NCI-H748 treated with DMSO at 0.1 percent for 48 hours (cell line): ENCODE measurements around the gene PRSS35.
A peak's percentile ranks its signal among the peaks of the same experiment; 100 is the strongest.
"Not testable (repeated sequence)": the region's sequence is repeated elsewhere in the genome, so short reads cannot be mapped to it uniquely, and the experiment has no call there.

ENCODE experiments used
- DNase-seq: peaks from one replicate; lab custom pipeline; 2025; lab: John Stamatoyannopoulos, UW

PRSS35 gene, protein sequence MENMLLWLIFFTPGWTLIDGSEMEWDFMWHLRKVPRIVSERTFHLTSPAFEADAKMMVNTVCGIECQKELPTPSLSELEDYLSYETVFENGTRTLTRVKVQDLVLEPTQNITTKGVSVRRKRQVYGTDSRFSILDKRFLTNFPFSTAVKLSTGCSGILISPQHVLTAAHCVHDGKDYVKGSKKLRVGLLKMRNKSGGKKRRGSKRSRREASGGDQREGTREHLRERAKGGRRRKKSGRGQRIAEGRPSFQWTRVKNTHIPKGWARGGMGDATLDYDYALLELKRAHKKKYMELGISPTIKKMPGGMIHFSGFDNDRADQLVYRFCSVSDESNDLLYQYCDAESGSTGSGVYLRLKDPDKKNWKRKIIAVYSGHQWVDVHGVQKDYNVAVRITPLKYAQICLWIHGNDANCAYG

GRCh38 chr6:83511901-83512681 is at the start of gene PRSS35:
TSS of gene PRSS35 (plus strand) at chr6:83512534. CDS start at chr6:83523442, 10,908 bp downstream.
- peak; percentile 74 for DNase-seq

- DNase-seq: no peak
Observed at GRCh38 chr6:83463886-83464285, 48.4 kb upstream of the PRSS35 start.

GRCh38 chr6:83464381-83465140 is 47.8 kb upstream of the PRSS35 start:
- no peak for DNase-seq

DNA sequence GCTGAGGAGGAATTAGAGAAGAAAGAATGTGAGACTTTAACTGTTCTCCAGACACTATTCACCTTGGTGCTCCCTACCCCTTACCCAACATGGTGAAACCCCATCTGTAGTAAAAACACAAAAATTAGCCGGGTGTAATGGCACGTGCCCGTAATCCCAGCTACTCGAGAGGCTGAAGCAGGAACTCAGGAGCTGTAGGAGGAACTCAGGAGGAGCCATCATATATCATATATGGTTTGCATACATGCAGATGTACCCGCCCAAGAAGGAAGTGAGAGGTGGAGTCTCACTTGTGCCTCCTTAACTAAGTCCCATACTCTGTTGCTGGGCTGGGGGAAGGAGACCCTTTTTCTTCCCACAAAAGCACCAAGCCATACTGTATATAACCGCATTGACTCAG is 46.0 kb upstream of the PRSS35 start:
- DNase-seq: no peak

DNA sequence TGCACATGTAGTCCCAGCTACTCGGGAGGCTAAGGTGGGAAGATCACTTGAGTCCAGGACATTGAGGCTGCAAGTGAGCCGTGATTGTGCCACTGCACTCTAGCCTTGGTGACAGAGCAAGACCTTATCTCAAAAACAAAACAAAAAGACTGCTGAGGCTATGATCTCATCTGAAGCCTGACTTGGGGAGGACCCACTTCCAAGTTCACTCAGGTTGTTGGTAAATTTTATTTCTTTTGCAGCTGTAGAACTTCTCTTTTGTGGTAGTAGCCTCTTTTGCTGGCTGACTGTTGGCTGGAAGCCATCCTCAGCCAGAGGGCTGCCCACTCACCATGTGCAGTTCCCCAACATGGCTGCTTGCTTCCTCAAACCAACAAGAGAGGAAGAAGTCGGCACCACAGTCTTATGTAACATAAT is 44.7 kb upstream of the PRSS35 start:
- DNase-seq: no peak

GRCh38 chr6:83470001-83470400 is 42.3 kb upstream of the PRSS35 start:
- DNase-seq: no peak

- DNase-seq: no peak
Observed at GRCh38 chr6:83470587-83470986, 41.7 kb upstream of the PRSS35 start.

GRCh38 chr6:83472767-83473166 is 39.6 kb upstream of the PRSS35 start:
- no peak for DNase-seq

- peak; percentile 77 for DNase-seq
Observed at GRCh38 chr6:83474309-83474708, 38.0 kb upstream of the PRSS35 start.

- no peak for DNase-seq
Observed at GRCh38 chr6:83476971-83477370, 35.4 kb upstream of the PRSS35 start.

- no peak for DNase-seq
Observed at GRCh38 chr6:83479389-83479788, 32.9 kb upstream of the PRSS35 start.

DNA sequence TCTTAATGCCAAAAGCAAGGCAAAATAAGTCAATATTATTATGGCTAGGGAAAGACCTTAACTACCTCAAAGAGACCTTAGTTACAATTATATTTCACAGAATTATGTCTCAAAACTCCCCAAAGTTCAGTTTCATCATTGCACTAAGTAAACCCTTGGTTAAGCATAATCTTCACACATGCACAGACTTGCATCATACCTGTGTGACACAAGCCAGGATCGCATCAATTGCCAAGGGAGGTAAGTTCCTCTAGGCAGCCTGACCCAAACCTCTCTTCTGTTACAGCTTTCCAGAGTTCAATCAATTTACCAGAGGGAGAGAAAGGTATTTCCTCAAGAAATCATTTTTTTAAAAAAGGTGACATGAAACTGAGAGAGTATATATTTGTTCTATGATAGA is 31.9 kb upstream of the PRSS35 start:
- no peak for DNase-seq

DNA sequence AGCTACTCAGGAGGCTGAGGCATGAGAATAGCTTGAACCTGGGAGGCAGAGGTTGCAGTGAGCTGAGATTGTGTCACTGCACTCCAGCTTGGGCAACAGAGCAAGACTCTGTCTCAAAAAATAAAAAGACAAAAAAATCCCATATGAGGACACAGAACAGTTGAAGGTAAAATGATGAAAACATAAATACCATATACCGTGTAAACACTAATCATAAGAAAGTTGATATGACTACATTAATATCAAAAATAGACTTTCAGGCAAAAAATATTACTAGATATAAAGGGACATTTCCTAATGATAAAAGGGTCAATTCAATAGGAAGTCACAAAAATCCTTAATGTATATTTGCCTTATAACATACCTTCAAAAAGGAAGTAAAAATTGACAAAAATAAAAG is 30.4 kb upstream of the PRSS35 start:
- not testable (repeated sequence) for DNase-seq

DNA sequence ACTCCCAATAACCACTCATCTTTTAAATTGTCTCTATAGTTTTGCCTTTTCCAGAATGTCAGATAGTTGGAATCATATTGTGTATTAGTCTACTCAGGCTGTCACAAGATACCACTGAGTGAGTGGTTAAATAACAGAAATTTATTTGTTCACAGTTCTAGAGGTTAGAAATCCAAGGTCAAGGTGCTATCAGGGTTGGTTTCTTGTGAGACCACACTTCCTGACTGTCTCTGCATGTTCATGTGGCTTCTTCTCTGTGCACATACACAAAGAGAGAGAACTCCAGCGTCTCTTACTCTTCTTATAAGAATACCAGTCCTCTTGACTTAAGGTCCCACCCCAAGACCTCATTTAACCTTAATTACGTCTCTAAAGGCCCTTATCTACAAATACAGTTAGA is 23.9 kb upstream of the PRSS35 start:
- no peak for DNase-seq

GRCh38 chr6:83488861-83489260 is 23.5 kb upstream of the PRSS35 start:
- DNase-seq: no peak

DNA sequence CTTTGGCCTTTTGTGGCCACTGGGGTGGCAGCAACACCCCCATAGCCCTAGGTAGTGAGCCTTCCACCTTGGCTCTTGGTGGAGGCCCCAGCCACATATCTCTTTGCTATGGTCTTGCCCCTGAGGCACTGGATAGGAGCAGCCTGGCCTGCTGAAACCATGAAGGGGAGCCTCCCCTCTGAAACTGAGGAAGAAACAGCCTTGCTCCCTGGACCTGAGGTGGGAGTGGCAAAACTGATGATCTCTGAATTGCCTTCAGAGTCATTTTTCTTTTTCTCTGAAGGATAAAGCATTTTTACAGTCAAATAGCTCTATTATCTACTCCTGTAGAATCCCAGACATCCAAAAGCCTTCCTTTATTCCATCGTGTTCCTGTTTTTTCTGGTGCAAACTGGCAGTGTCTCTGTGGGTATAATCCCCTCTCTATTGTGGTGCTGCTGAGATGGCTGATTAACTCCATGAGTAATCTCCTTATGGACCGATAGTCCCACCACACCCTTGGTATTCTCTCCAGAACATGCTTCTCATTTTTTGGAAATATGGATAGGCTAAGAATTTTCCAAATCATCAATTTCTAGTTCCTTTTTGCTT is 22.0 kb upstream of the PRSS35 start:
- DNase-seq: no peak

- no peak for DNase-seq
Observed at GRCh38 chr6:83505356-83505755, 7.0 kb upstream of the PRSS35 start.

DNA sequence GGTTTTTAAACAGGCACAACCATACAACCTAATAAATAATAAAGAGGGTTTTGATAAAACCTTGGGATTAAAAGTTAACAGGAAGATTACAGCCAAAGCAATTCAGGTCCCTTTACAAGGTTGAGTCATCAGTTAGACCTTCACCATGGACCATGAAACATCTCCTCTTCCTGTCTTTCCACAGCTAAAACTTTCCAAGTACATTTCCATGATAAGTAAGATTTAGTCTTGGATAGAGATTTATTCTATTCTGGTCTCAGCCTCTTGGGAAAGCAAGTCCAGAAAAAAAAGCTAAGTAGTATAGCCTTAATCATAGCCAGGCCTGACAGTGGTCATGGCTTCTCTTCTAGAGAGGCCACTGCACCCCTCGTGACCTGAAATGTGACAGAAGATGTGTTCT is 2.9 kb upstream of the PRSS35 start:
- no peak for DNase-seq

- DNase-seq: no peak
Observed at GRCh38 chr6:83510791-83511190, 1.5 kb upstream of the PRSS35 start.

GRCh38 chr6:83511266-83511665 is 1.1 kb upstream of the PRSS35 start:
- no peak for DNase-seq

- DNase-seq: no peak
Observed at GRCh38 chr6:83514466-83514865, 2.1 kb downstream of the PRSS35 start.

GRCh38 chr6:83514866-83515466 is 2.6 kb downstream of the PRSS35 start:
- peak; percentile 57 for DNase-seq
